Placental pericyte (primary cell): ENCODE measurements around the gene PNKP. TPM values are rescaled to one million over a fixed set of nuclear protein-coding genes. Genes with fewer than 3 reads are reported as not detected.

Experiments
- small RNA-seq: library from RNA; depleted of rRNA; stranded (forward); fragments of <200 nt; gene quantifications from one replicate; pipeline ENCODE3, GENCODE V24; 2012; ENCODE audit warnings: low replicate concordance
- total RNA-seq: library from RNA; depleted of rRNA; stranded (reverse); fragments of >200 nt; gene quantifications from 2 replicates; pipeline ENCODE4 v1.2.3, GENCODE V29; 2012

Gene PNKP
- 47.5 and 82.2 TPM in 2 replicates for total RNA-seq

GRCh38 chr19:49866933-49867782 lies at the start of gene PNKP:
Gene PNKP (minus strand): TSS chr19:49867576. CDS start chr19:49867204, 372 bp downstream.

GRCh38 chr19:49896863-49897621 lies 29.7 kb upstream of the PNKP start, which contains the start of gene IL4I1:
Gene IL4I1 (minus strand): TSS chr19:49896887. CDS start chr19:49896160, 727 bp downstream.

GRCh38 chr19:49877020-49877878 lies 9.9 kb upstream of the PNKP start, which contains the start of the genes AKT1S1 and TBC1D17:
Gene AKT1S1 (minus strand): TSS chr19:49877355. CDS start chr19:49873295, 4,060 bp downstream.
Gene TBC1D17 (plus strand): TSS chr19:49877702. CDS start chr19:49877724, 22 bp downstream.

GRCh38 chr19:49850487-49851342 lies 16.7 kb downstream of the PNKP start, which contains the start of gene PTOV1:
Gene PTOV1 (plus strand): TSS chr19:49851159.

GRCh38 chr19:49817964-49818648 lies 49.3 kb downstream of the PNKP start, which contains the start of gene MED25:
Gene MED25 (plus strand): TSS chr19:49818289. CDS start chr19:49818342, 53 bp downstream.

GRCh38 chr19:49812997-49813861 lies 54.1 kb downstream of the PNKP start, which contains the start of gene FUZ:
Gene FUZ (minus strand): TSS chr19:49813292. CDS start chr19:49813106, 186 bp downstream.

Small RNAs within 50 kb of the gene (small RNA-seq; reads per million reads assigned to genes)
- gene MIR4749: not detected

Other genes starting within 250 kb of the PNKP start
- 43.5 and 62.8 TPM in 2 replicates for gene RRAS, start 227.4 kb downstream of the PNKP start, total RNA-seq
- 21.7 and 35.6 TPM in 2 replicates for gene SCAF1, start 225.4 kb downstream of the PNKP start, total RNA-seq
- 38.3 and 72.3 TPM in 2 replicates for gene IRF3, start 201.7 kb downstream of the PNKP start, total RNA-seq
- gene BCL2L12, start 201.6 kb downstream of the PNKP start, total RNA-seq: 3.3 and 16.2 TPM in 2 replicates
- 350 and 388 TPM in 2 replicates for gene PRMT1, start 190.3 kb downstream of the PNKP start, total RNA-seq
- 0.22 and 1.1 TPM in 2 replicates for gene ADM5, start 178.0 kb downstream of the PNKP start, total RNA-seq
- 4.4 and 11.7 TPM in 2 replicates for gene CPT1C, start 176.5 kb downstream of the PNKP start, total RNA-seq
- under 0.01 and 0.14 TPM in 2 replicates for gene TSKS, start 104.3 kb downstream of the PNKP start, total RNA-seq
- 131 and 141 TPM in 2 replicates for gene AP2A1, start 100.6 kb downstream of the PNKP start, total RNA-seq
- gene FUZ, start 54.3 kb downstream of the PNKP start, total RNA-seq: 17.2 and 17.5 TPM in 2 replicates
- 22.2 and 43.8 TPM in 2 replicates for gene MED25, start 49.3 kb downstream of the PNKP start, total RNA-seq
- 55.4 and 82.7 TPM in 2 replicates for gene PTOV1, start 16.4 kb downstream of the PNKP start, total RNA-seq
- gene AKT1S1, start 9.8 kb upstream of the PNKP start, total RNA-seq: 16.6 and 17.9 TPM in 2 replicates
- gene TBC1D17, start 10.1 kb upstream of the PNKP start, total RNA-seq: 18.8 and 36.5 TPM in 2 replicates
- 0.43 and 3.3 TPM in 2 replicates for gene IL4I1, start 29.3 kb upstream of the PNKP start, total RNA-seq
- gene ATF5, start 61.6 kb upstream of the PNKP start, total RNA-seq: 7.4 and 12.3 TPM in 2 replicates
- 31.5 and 68.1 TPM in 2 replicates for gene NUP62, start 61.9 kb upstream of the PNKP start, total RNA-seq
- gene SIGLEC11, start 93.6 kb upstream of the PNKP start, total RNA-seq: under 0.01 TPM in 1 of 2 replicates, not detected in the other
- gene VRK3, start 157.8 kb upstream of the PNKP start, total RNA-seq: 26.5 and 36.8 TPM in 2 replicates
- gene ZNF473, start 158.4 kb upstream of the PNKP start, total RNA-seq: 7.9 and 9.4 TPM in 2 replicates